ENCODE results near the gene OXT.

Gene OXT

DNA sequence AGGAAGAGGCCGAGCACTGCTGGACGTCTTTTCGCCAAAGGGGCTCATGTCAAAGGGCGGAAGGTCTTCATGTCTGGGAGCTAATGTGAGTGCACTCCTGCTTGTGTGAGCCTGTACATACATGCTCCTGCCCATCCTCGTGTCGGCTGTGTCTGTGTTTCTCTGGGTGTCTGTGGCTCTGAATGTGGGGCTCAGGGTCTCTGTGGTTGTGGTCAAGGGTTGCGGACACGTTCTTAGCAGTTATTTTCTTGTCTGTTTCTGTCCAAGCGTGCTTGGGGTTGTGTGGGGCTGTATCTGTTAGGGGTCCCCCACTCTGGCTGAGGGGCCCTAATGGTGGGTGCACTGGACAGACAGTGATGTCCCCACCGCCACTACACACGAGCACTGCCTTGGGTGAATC lies 10.2 kb downstream of the OXT start:
- no peak for TF ChIP-seq CTCF (IDR thresholded peaks at IDR 0.05; ENCODE audit: insufficient read depth, low read length, poor library complexity, severe bottlenecking)
- H3K27me3 ChIP-seq (replicated peaks; ENCODE audit: control insufficient read depth, insufficient read depth, low read length): peaks cover 4% of the 10 kb centered on the region; the same call in 1 of the 2 replicates
- H3K4me3 ChIP-seq (replicated peaks; ENCODE audit: low read depth, low read length): no peak overlapping the region
- no peak for DNase-seq (ENCODE audit: extremely low read depth, insufficient read length)
- H3K36me3 ChIP-seq (ENCODE audit: control insufficient read depth, insufficient read depth, low read length): no peaks in the 10 kb centered on the region

GRCh38 chr20:3082306-3082951 lies 11.0 kb downstream of the OXT start:
- peaks cover 4% of the 10 kb centered on the region; the same call in 1 of the 2 replicates for H3K27me3 ChIP-seq (replicated peaks; ENCODE audit: control insufficient read depth, insufficient read depth, low read length)
- DNase-seq (ENCODE audit: extremely low read depth, insufficient read length): no peak
- TF ChIP-seq CTCF (IDR thresholded peaks at IDR 0.05; ENCODE audit: insufficient read depth, low read length, poor library complexity, severe bottlenecking): no peak
- no peaks in the 10 kb centered on the region for H3K36me3 ChIP-seq (ENCODE audit: control insufficient read depth, insufficient read depth, low read length)
- H3K4me3 ChIP-seq (replicated peaks; ENCODE audit: low read depth, low read length): no peak overlapping the region

DNA sequence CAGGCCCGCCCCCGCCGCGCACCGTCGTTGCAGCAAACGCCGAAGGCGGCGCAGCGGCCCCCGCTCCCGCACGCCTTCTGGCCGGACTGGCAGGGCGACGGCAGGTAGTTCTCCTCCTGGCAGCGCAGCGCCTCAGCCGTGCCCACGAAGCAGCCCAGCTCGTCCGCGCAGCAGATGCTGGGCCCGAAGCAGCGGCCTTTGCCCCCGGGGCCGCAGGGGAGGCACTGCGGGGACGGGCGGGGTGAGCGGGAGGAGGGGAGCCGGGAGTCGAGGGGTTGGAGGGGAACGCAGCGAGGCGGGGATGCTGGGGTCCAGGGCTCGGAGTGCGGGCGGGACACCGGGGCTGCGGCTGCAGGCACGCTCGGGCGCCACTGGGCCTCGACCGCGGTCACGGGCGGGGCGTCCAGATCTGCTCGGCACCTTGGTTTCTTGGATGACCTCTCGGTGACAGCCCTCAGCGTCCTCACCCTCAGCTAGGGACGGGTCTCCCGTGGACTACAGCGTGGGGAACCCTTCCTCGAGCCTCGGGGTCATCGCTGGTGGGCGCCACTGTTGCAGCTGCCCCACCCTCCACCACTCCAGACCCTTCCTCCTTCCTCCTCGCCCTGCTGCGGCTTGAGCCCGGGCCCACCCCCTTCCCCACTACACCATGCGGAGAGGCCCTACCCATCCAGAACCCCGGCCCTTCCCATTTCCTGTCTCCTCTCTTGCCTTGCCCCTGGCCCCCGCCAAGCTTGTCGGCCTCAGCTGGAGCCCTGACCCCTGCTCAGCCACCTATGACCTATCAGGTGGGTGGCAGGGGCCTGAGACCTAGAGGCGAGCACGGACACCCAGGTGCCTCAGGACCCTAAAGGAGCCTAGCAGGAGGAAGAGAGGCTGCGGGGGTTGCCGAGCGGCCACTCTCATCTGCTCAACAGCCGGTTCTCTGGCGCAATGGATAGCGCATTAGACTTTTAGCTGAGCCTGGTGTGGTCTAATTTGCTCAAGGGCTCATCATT lies 11.8 kb downstream of the OXT start:
- peaks cover 4% of the 10 kb centered on the region; the same call in 1 of the 2 replicates for H3K27me3 ChIP-seq (replicated peaks; ENCODE audit: control insufficient read depth, insufficient read depth, low read length)
- DNase-seq (ENCODE audit: extremely low read depth, insufficient read length): no peak
- no peak for TF ChIP-seq CTCF (IDR thresholded peaks at IDR 0.05; ENCODE audit: insufficient read depth, low read length, poor library complexity, severe bottlenecking)
- no peaks in the 10 kb centered on the region for H3K36me3 ChIP-seq (ENCODE audit: control insufficient read depth, insufficient read depth, low read length)
- no peak overlapping the region for H3K4me3 ChIP-seq (replicated peaks; ENCODE audit: low read depth, low read length)

DNA sequence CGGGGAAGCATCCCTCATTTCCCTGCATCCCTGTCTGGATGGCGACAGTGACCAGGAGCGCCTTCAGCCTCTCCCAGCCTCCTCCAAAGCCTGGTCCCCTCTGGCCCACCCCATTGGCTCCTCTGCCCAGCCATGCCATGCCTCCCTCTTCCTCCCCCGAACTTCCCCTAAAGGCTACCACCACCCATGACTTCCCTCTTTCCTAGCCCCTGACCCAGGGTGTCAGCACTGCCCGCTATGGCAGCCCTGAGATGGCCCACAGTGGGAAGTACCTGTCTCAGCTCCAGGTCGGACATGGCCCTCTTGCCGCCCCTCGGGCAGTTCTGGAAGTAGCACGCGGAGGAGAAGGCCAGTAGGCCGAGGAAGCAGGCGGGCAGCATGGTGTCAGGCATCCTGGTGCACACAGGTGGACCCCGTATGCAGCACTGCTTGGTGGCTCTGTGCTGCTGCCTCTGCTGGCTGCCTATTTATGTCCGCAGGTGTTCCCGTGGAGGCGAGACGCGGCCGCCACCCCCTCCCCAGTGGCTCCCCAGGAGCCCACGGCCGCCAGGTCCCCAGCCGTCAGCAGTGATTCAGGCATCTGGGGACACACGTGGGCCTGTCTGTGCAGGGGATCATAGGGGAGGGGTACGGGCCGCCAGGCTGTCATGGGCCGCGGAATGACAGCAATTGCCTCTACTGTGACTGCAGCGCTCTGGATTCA lies 13.0 kb downstream of the OXT start, which contains the start of gene AVP:
AVP (minus strand) TSS at position 442 of the 703 bp plus-strand sequence; CDS start at position 392, 50 bp downstream.
- Histone ChIP-seq H3K4me3 (replicated peaks; ENCODE audit: low read depth, low read length) (no peak within 1 kb of the TSS), H3K27me3 (replicated peaks; ENCODE audit: control insufficient read depth, insufficient read depth, low read length) (peaks cover 4% of the 10 kb centered on the region; the same call in 1 of the 2 replicates), H3K36me3 (ENCODE audit: control insufficient read depth, insufficient read depth, low read length) (no peaks in the 10 kb centered on the region)
- no peak for TF ChIP-seq CTCF (IDR thresholded peaks at IDR 0.05; ENCODE audit: insufficient read depth, low read length, poor library complexity, severe bottlenecking)
- DNase-seq (ENCODE audit: extremely low read depth, insufficient read length): no peak

DNA sequence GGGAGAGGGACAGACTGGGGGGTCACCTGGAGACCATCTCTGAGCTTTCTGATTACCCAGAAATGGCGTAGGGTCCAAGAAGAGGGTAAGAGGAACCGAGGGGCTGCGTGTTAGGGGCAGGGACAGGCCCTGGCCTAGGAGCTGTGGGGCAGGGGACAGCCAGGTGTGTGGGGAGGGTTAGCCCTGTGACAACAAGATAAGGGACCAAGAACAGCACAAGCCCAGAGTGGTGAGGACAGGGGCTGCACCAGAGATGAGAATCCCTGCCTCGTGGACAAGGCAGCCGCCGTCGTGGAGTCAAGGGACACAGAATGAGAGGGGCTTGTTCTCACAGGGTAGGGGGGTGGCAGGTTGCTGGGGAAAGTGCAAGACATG lies 13.6 kb downstream of the OXT start:
- no peak for TF ChIP-seq CTCF (IDR thresholded peaks at IDR 0.05; ENCODE audit: insufficient read depth, low read length, poor library complexity, severe bottlenecking)
- peaks cover 4% of the 10 kb centered on the region; the same call in 1 of the 2 replicates for H3K27me3 ChIP-seq (replicated peaks; ENCODE audit: control insufficient read depth, insufficient read depth, low read length)
- H3K36me3 ChIP-seq (ENCODE audit: control insufficient read depth, insufficient read depth, low read length): no peaks in the 10 kb centered on the region
- no peak for DNase-seq (ENCODE audit: extremely low read depth, insufficient read length)
- no peak overlapping the region for H3K4me3 ChIP-seq (replicated peaks; ENCODE audit: low read depth, low read length)
